Erythroblast (primary cell): Measurements from ENCODE around the gene WDHD1.

ENCODE experiments used
- GATA1 ChIP-seq: IDR thresholded peaks from 2 replicates; pipeline ENCODE4 v1.6.1; 2011; ENCODE audit warnings: low read depth, mild to moderate bottlenecking, control low read depth, low read length, moderate library complexity
- POLR2A ChIP-seq: IDR thresholded peaks from 2 replicates; pipeline ENCODE4 v1.6.1; 2011; ENCODE audit warnings: mild to moderate bottlenecking, low read length

- TF ChIP-seq POLR2A: no peak
- no peak for TF ChIP-seq GATA1
Observed at GRCh38 chr14:55052269-55052930, 25.5 kb upstream of the WDHD1 start.
